Uterus (tissue), 4 donors: ENCODE measurements around the gene LRP4. TPM values are rescaled to one million over a fixed set of nuclear protein-coding genes. Genes with fewer than 3 reads are reported as not detected.

ENCODE experiments used
- DNase-seq, 2 donors: peaks; one replicate each; pipeline ENCODE4 v3.0.0-alpha.2; 2019 to 2020
- H3K27ac ChIP-seq, 2 donors: fragments of 200-600 bp; sonication (generic); 1 replicate in 1 of 2; 2 replicates in 1 of 2; pipeline ENCODE4 v1.5.1; 2016 to 2018
- H3K27me3 ChIP-seq, 2 donors: fragments of 200-600 bp; sonication (generic); one replicate each; pipeline ENCODE4 v1.5.1; 2018 to 2019; ENCODE audit warnings: control low read depth in 1 of 2
- H3K36me3 ChIP-seq, 2 donors: fragments of 200-600 bp; sonication (generic); one replicate each; pipeline ENCODE4 v1.5.1; 2019; ENCODE audit warnings: control low read depth in 1 of 2
- H3K4me1 ChIP-seq, 2 donors: fragments of 200-600 bp; sonication (generic); one replicate each; pipeline ENCODE4 v1.5.1; 2018 to 2019; ENCODE audit warnings: control low read depth in 1 of 2
- H3K4me3 ChIP-seq, 2 donors: fragments of 200-600 bp; sonication (generic); 1 replicate in 1 of 2; 2 replicates in 1 of 2; pipeline ENCODE4 v1.5.1; 2018 to 2019; ENCODE audit warnings: mild to moderate bottlenecking in 1 of 2
- H3K9me3 ChIP-seq, 2 donors: fragments of 200-600 bp; sonication (generic); one replicate each; pipeline ENCODE4 v1.5.1; 2019; ENCODE audit warnings: control low read depth in 1 of 2
- POLR2A ChIP-seq, 2 donors: fragments of 450-650 bp; IDR thresholded peaks; one replicate each; pipeline ENCODE4 v1.6.1; 2016; ENCODE audit warnings: antibody characterized with exemption in 2 of 2, mild to moderate bottlenecking in 1 of 2, moderate library complexity in 1 of 2
- intact Hi-C: fragments of 100-400 bp; cut with DNase I; formaldehyde crosslinking; loops from one replicate; pipeline ENCODE4 v1.15.1; 2023; ENCODE audit warnings: low total_unique reads
- total RNA-seq, 4 donors: library from RNA; depleted of rRNA in 3 of 4; stranded (reverse); fragments of >200 nt in 3 of 4; gene quantifications; one replicate each; pipeline versions ENCODE4 v1.1.0 to v1.2.4, GENCODE V29; 2014 to 2023
- TF ChIP-seq, protein P1 (sequence below), 4 experiments: fragments of 200-600 bp in 2 of 4; fragments of 450-650 bp in 2 of 4; sonication (generic) in 2 of 4; IDR thresholded peaks; one replicate each; pipeline ENCODE4 v1.5.1; 2016 to 2019; ENCODE audit warnings: antibody characterized with exemption in 4 of 4, mild to moderate bottlenecking in 2 of 4, moderate library complexity in 1 of 4
- donor health status: DM: yes; HTN: yes; CAD: no.

The LRP4 gene
- total RNA-seq, 4 donors from 2014 or later, result 0.77 to 21.2 (median 9.3) TPM

DNA sequence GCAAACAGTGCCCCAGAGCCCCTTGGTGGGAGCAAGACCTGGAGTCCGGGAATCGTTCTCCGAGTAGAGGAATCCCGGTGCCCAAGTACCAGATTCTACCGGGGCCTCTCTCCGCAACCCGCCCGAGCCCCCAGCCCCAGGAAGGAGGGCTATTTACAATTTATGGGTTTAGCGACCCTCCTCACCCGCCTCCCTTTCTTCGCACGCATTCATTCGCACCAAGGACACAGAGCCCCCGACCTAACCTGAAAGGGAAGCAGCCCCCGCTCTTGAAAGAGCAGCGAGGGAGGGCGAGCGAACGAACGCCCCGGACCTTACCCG, 628 bp downstream of the LRP4 start:
- DNase-seq, result no peak
- Histone ChIP-seq H3K4me3 (peak overlapping the region; percentile 42 to 92), H3K27me3 (no peaks in the 10 kb centered on the region), H3K9me3 (no peaks in the 10 kb centered on the region), H3K27ac (peak overlapping the region; percentile 76 to 78), H3K36me3 (no peaks in the 10 kb centered on the region), H3K4me1 (no peaks in the 10 kb centered on the region)
- TF ChIP-seq POLR2A (IDR thresholded peaks at IDR 0.05), result no peak
- TF ChIP-seq, protein P1, sequence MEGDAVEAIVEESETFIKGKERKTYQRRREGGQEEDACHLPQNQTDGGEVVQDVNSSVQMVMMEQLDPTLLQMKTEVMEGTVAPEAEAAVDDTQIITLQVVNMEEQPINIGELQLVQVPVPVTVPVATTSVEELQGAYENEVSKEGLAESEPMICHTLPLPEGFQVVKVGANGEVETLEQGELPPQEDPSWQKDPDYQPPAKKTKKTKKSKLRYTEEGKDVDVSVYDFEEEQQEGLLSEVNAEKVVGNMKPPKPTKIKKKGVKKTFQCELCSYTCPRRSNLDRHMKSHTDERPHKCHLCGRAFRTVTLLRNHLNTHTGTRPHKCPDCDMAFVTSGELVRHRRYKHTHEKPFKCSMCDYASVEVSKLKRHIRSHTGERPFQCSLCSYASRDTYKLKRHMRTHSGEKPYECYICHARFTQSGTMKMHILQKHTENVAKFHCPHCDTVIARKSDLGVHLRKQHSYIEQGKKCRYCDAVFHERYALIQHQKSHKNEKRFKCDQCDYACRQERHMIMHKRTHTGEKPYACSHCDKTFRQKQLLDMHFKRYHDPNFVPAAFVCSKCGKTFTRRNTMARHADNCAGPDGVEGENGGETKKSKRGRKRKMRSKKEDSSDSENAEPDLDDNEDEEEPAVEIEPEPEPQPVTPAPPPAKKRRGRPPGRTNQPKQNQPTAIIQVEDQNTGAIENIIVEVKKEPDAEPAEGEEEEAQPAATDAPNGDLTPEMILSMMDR (IDR thresholded peaks at IDR 0.05), result no peak
- intact Hi-C loops, result no loop called here

DNA sequence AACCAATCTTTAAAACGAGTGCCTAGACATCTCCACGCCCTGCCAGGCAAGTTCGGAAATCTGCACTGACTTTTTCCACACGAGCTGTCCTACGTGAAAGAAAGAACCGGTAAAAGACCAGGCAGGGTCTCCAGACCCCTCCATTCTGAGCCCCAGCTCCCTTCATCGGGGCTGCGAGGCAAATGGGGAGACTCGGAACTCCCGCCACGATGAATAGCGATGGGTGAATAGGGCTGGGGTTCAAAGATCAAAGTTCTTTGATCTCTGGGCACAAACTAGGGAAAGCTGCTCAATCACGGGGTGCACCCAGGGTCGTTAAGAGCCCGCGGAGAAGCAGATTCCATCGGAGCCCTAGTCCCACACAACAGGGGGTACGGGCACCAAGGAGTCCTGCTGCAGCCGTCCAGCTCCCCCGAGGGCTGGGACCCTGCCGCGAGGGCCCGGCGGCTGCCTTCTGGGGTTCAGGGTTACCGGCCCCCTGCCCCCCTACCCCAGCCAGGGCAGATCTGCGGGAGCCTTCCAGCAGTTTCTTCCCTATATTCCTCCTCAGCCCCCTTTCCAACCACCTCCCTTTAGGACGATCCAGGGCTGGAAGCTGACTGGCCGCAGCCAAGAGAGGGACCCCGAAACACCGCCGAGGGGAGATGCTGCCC, 1.1 kb downstream of the LRP4 start:
- DNase-seq, result no peak
- TF ChIP-seq, protein P1 (IDR thresholded peaks at IDR 0.05), result no peak
- no peak for TF ChIP-seq POLR2A (IDR thresholded peaks at IDR 0.05)
- Histone ChIP-seq H3K9me3 (no peaks in the 10 kb centered on the region), H3K4me3 (peak overlapping the region; percentile 42 to 92), H3K27ac (peak overlapping the region; percentile 76 to 78), H3K27me3 (no peaks in the 10 kb centered on the region), H3K4me1 (no peaks in the 10 kb centered on the region), H3K36me3 (no peaks in the 10 kb centered on the region)
- intact Hi-C loops, result no loop called here

DNA sequence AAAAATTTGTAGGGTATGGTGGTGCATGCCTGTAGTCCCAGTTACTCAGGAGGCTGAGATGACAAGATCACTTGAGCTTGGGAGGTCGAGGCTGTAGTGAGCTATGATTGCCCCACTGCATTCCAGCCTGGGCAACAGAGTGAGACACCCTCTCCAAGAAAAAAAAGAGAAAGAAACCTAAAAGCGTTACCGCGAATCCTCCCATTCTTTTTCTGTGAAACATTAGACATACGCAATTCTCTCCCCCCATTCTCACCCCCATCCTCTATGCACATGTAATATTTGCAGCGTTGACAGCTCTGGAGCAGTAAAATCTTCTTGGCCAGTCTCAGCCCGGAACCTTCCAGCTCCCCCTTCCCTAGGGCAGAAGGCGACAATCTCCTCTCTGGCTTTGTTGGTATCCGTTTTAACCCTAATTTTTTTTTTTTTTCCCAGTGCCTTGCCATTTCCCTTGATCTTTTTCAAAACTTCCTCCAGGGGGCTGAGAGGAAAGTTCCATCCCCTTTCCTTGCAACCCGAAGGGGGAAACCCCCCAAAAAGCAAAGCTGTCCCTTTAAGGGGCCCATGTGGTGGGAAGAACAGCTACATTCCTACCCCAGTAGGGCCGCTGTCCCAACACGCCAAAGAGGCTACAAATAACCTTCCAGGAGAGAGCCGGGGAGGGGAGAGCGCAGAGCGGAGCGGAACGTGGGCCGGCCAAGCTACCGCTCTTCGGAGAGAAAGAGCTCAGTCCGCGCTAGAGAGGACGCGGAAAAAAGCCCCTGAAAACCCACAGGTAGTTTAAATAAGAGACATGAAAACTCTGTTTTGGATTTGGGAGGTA, 1.9 kb downstream of the LRP4 start:
- H3K4me3 ChIP-seq, result peak overlapping the region; percentile 42 to 92
- H3K4me1 ChIP-seq, result no peaks in the 10 kb centered on the region
- H3K27ac ChIP-seq, result peak overlapping the region; percentile 76 to 78
- no peaks in the 10 kb centered on the region for H3K27me3 ChIP-seq
- no peaks in the 10 kb centered on the region for H3K36me3 ChIP-seq
- intact Hi-C loops, result no loop called here
- TF ChIP-seq, protein P1 (IDR thresholded peaks at IDR 0.05), result peak in 2 of 4 experiments; percentile 8 to 28
- no peak for TF ChIP-seq POLR2A (IDR thresholded peaks at IDR 0.05)
- no peaks in the 10 kb centered on the region for H3K9me3 ChIP-seq
- peak; percentile 61 to 63 for DNase-seq

DNA sequence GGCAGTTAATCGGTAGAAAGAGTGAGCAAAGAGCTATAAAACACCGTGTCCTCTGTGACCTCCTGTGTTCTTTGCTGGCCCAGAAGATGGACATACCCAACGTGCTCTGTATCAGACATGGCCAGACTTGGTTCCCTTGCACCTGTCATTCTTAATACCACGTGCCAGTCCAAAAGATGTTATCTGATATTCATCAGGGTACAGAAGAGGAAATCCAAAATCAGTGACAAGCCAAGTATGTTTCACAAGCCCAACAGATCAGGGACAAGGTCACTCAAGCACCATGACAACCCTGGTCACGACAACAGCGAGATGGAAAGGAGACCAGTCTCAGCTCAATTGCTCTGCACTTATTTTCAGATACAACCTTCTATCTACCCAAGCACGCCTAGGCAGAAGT, 3.4 kb downstream of the LRP4 start:
- Histone ChIP-seq H3K4me3 (no peak overlapping the region), H3K36me3 (no peaks in the 10 kb centered on the region), H3K4me1 (no peaks in the 10 kb centered on the region), H3K9me3 (no peaks in the 10 kb centered on the region), H3K27ac (no peak overlapping the region), H3K27me3 (no peaks in the 10 kb centered on the region)
- TF ChIP-seq POLR2A (IDR thresholded peaks at IDR 0.05), result no peak
- TF ChIP-seq, protein P1 (IDR thresholded peaks at IDR 0.05), result no peak
- intact Hi-C loops, result no loop called here
- DNase-seq, result no peak

DNA sequence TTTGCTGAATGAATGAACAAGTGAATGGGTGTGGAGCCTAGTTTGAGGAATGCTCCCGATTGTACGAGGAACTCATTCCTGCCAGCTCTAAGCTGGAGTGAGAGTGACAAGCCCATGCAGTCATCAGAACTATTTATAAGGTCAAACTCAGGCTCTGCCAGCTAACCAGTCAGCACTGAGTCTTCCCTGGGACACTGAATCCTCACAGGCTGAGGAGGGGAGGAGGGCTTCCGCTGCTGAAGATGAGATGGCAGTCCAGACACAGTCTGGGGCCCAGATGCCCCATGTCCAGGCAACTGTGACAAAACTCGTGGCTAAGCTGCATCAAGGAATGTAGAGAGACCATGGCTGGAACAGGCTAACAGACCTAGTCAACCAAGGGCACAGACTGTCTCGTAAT, 4.0 kb downstream of the LRP4 start:
- H3K9me3 ChIP-seq, result no peaks in the 10 kb centered on the region
- TF ChIP-seq, protein P1 (IDR thresholded peaks at IDR 0.05), result no peak
- no peak for TF ChIP-seq POLR2A (IDR thresholded peaks at IDR 0.05)

More for the DNA sequence above, 4.0 kb downstream of the LRP4 start:
- H3K27me3 ChIP-seq, result no peaks in the 10 kb centered on the region
- no peaks in the 10 kb centered on the region for H3K36me3 ChIP-seq
- no peak overlapping the region for H3K27ac ChIP-seq
- H3K4me1 ChIP-seq, result no peaks in the 10 kb centered on the region
- intact Hi-C loops, result no loop called here
- no peak for DNase-seq
- no peak overlapping the region for H3K4me3 ChIP-seq
